H1 (cell line): Measurements from ENCODE around the gene ITGB7.

ENCODE experiments used
- EZH2 ChIP-seq: fragments of 200-600 bp; sonication (generic); IDR thresholded peaks from 2 replicates; pipeline ENCODE4 v1.7.1; 2012; ENCODE audit warnings: low read depth, mild to moderate bottlenecking, moderate library complexity, low read length, inconsistent platforms; ENCODE audit not compliant: severe bottlenecking
- JUND ChIP-seq: IDR thresholded peaks from 2 replicates; pipeline ENCODE4 v1.6.1; 2011; ENCODE audit warnings: mild to moderate bottlenecking, improper control_type of control experiment, low read length
- MAFK ChIP-seq: IDR thresholded peaks from 2 replicates; pipeline ENCODE4 v1.6.1; 2012; ENCODE audit warnings: low read depth, mild to moderate bottlenecking, improper control_type of control experiment, low read length
- PHF8 ChIP-seq: fragments of 200-600 bp; sonication (generic); conservative IDR thresholded peaks from 2 replicates; pipeline ENCODE4 v1.7.1; 2012; ENCODE audit warnings: low read depth, mild to moderate bottlenecking, inconsistent platforms, low read length, moderate library complexity
- POLR2AphosphoS5 ChIP-seq: IDR thresholded peaks from 2 replicates; pipeline ENCODE4 v1.6.1; 2011; ENCODE audit warnings: low read depth, low read length
- RFX5 ChIP-seq: IDR thresholded peaks from 2 replicates; pipeline ENCODE4 v1.6.1; 2011; ENCODE audit warnings: low read depth, low read length, improper control_type of control experiment, borderline replicate concordance
- TF ChIP-seq, protein P1 (sequence below), 3 experiments: IDR thresholded peaks; 1 replicate in 2 of 3; 2 replicates in 1 of 3; pipeline versions ENCODE4 v1.5.1 to v1.6.1; 2011; ENCODE audit warnings: low read length in 3 of 3, mild to moderate bottlenecking in 3 of 3, inconsistent platforms in 2 of 3, low read depth in 1 of 3, moderate library complexity in 1 of 3; ENCODE audit not compliant: insufficient read depth in 1 of 3; ENCODE audit errors: control extremely low read depth in 1 of 3

DNA sequence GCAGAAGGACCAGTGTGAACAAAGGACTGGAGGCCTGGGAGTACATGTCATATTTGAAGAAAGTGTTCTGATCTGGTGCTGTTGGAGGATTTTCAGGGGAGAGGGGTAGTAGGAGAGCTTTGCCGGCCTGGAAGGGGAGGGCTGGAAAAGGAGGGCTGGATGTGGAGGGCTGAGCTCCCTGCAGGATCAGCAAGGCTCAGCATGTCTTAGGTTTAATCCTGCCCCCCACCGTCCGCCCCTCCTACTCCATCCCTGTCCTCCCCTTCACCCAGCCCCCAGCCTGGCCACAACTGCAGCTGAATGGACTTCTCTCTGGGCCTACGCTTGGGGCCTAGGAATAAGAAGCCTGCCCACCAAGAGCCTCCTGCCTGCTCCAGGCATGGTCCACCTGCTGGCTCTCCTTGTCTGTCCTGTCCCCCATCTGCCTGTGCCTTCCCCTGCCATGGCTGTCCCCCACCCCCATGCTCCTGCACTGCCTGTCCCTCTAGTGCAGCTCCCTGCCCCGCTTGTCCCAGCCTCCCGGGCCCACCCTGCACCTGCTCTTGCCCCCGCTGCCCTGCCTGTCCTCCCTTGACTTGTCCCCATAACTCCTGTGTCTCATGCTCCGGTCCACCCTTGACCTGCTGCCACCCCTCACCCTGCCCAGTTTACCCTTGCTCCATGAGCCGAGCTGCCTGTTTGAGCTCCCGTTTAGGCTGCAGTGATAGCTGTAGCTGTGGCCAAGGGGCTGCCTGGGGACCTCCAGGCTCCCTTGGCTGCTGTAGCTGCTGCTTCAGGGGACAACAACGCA is 34.8 kb upstream of the ITGB7 start:
- no peak for TF ChIP-seq POLR2AphosphoS5
- TF ChIP-seq, protein P1, sequence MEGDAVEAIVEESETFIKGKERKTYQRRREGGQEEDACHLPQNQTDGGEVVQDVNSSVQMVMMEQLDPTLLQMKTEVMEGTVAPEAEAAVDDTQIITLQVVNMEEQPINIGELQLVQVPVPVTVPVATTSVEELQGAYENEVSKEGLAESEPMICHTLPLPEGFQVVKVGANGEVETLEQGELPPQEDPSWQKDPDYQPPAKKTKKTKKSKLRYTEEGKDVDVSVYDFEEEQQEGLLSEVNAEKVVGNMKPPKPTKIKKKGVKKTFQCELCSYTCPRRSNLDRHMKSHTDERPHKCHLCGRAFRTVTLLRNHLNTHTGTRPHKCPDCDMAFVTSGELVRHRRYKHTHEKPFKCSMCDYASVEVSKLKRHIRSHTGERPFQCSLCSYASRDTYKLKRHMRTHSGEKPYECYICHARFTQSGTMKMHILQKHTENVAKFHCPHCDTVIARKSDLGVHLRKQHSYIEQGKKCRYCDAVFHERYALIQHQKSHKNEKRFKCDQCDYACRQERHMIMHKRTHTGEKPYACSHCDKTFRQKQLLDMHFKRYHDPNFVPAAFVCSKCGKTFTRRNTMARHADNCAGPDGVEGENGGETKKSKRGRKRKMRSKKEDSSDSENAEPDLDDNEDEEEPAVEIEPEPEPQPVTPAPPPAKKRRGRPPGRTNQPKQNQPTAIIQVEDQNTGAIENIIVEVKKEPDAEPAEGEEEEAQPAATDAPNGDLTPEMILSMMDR (IDR thresholded peaks at IDR 0.05; ENCODE audit: control extremely low read depth in 1 of 3, insufficient read depth in 1 of 3, low read depth in 1 of 3, low read length in 3 of 3), result no peak
- no peak for TF ChIP-seq RFX5
- no peak for TF ChIP-seq MAFK
- TF ChIP-seq JUND, result no peak
- TF ChIP-seq EZH2, result no peak
- TF ChIP-seq PHF8, result no peak
